HUES6 (cell line): ENCODE measurements around the gene GRM4.

Experiments used
- H3K27ac ChIP-seq: 2 replicates; pipeline ENCODE4 v1.7.0; 2013; ENCODE audit warnings: low read depth, mild to moderate bottlenecking, low read length, inconsistent platforms
- H3K27me3 ChIP-seq: 2 replicates; pipeline ENCODE4 v1.6.1; 2013; ENCODE audit warnings: low read length; ENCODE audit not compliant: control insufficient read depth, insufficient read depth
- H3K36me3 ChIP-seq: 2 replicates; pipeline ENCODE4 v1.6.1; 2013; ENCODE audit warnings: low read length; ENCODE audit not compliant: control insufficient read depth, insufficient read depth
- H3K4me1 ChIP-seq: 2 replicates; pipeline ENCODE4 v1.6.1; 2013; ENCODE audit warnings: low read length; ENCODE audit not compliant: control insufficient read depth, insufficient read depth
- H3K4me3 ChIP-seq: 2 replicates; pipeline ENCODE4 v1.5.1; 2013; ENCODE audit warnings: low read depth, low read length
- H3K9ac ChIP-seq: one replicate; pipeline ENCODE4 v1.6.1; 2013; ENCODE audit warnings: mild to moderate bottlenecking, low read length
- H3K9me3 ChIP-seq: 2 replicates; pipeline ENCODE4 v1.6.1; 2013; ENCODE audit warnings: low read depth, low read length; ENCODE audit not compliant: control insufficient read depth, insufficient read depth

GRM4 gene

DNA sequence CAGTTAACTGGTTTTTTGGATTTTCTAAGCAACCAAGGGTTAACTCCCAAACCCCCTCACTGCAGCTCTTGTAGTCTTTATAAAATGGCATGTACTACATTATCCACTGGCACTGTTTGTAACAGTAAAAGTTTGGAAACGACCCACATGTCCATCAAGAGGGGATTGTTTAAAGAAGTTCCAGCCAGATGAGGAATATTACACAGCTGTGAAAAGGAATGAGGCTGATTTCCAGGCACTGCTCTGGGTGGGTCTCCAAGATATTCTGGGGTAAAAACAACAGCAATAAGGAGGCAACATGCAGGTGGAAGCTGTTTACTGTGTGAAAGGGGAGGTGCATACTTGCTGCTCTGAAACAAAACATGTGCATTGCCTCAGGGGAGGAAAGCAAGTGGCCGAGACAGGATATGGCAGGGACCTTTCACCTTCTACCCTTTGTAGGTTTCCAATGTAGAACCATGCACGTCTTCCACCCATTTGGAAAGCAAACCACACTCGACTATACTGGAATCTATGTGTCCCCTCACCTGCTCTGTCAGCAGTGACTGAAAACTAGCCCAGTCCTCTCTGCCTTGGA lies 51.9 kb downstream of the GRM4 start:
- peaks cover 13% of the 10 kb centered on the region; the same call in 1 of the 2 replicates for H3K4me1 ChIP-seq
- H3K27ac ChIP-seq, result no peak overlapping the region
- H3K36me3 ChIP-seq, result no peaks in the 10 kb centered on the region
- H3K4me3 ChIP-seq, result no peak overlapping the region
- H3K9me3 ChIP-seq, result no peaks in the 10 kb centered on the region
- H3K27me3 ChIP-seq, result no peaks in the 10 kb centered on the region
- no peak overlapping the region for H3K9ac ChIP-seq

DNA sequence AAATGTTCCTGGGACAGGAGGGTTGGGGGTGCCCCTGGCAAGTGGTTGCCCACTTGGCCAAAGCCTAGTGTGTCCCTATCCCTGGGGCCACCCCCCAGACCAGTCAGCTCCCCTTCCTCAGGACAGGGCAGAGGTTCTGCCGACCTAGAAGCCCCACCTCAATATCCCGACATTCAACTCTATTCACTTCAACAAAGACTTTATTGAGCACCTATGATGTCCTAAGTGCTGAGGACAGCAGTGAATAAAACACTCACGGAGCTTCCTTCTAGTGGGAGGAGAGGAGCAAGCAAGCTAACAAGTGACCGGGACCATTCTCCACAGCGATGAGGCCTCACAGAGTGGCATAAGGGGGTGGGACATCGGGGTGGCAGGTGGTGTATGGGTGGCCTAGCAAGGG lies 52.7 kb downstream of the GRM4 start:
- H3K4me3 ChIP-seq, result no peak overlapping the region
- peaks cover 9% of the 10 kb centered on the region; the same call in 1 of the 2 replicates for H3K4me1 ChIP-seq
- H3K9ac ChIP-seq, result no peak overlapping the region
- no peak overlapping the region for H3K27ac ChIP-seq
- no peaks in the 10 kb centered on the region for H3K36me3 ChIP-seq
- H3K9me3 ChIP-seq, result no peaks in the 10 kb centered on the region
- H3K27me3 ChIP-seq, result no peaks in the 10 kb centered on the region

GRCh38 chr6:34092631-34093030 lies 53.3 kb downstream of the GRM4 start:
- H3K9me3 ChIP-seq, result no peaks in the 10 kb centered on the region

GRCh38 chr6:34090935-34091334 lies 55.0 kb downstream of the GRM4 start:
- peaks cover 2% of the 10 kb centered on the region; the same call in 1 of the 2 replicates for H3K4me1 ChIP-seq
- H3K9ac ChIP-seq, result no peak overlapping the region
- H3K27me3 ChIP-seq, result no peaks in the 10 kb centered on the region
- H3K4me3 ChIP-seq, result no peak overlapping the region
- H3K36me3 ChIP-seq, result 0 out of 2 replicates have a peak, but pooled peaks cover 4% of the 10 kb centered on the region
- no peaks in the 10 kb centered on the region for H3K9me3 ChIP-seq
- H3K27ac ChIP-seq, result no peak overlapping the region

More at GRCh38 chr6:34092631-34093030, 53.3 kb downstream of the GRM4 start:
- Histone ChIP-seq H3K27ac (no peak overlapping the region), H3K9ac (no peak overlapping the region), H3K4me1 (peaks cover 8% of the 10 kb centered on the region; the same call in 1 of the 2 replicates), H3K36me3 (no peaks in the 10 kb centered on the region), H3K4me3 (no peak overlapping the region), H3K27me3 (no peaks in the 10 kb centered on the region)

DNA sequence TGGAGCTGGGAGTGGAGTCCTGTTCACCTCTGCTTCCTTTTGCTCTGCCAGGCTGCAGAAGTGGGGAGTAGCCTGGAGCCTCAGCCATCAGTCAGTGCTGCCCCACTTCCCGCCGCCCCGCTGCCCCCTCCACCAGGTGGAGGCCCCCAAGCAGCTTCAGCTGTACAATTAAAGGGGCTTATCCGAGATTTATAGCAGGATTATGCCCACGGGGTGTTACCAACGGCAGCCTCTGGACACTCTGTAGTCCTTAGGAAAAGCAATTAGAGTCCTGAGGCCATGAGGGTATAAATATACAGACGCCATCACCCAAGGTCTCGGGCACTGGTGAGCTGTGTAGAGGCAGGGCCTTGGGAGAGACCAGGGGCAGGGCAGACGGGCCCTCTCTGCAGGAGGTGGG lies 55.4 kb downstream of the GRM4 start:
- no peaks in the 10 kb centered on the region for H3K27me3 ChIP-seq
- no peak overlapping the region for H3K9ac ChIP-seq
- no peaks in the 10 kb centered on the region for H3K9me3 ChIP-seq
- no peak overlapping the region for H3K27ac ChIP-seq
- H3K36me3 ChIP-seq, result 0 out of 2 replicates have a peak, but pooled peaks cover 4% of the 10 kb centered on the region
- no peak overlapping the region for H3K4me3 ChIP-seq
- H3K4me1 ChIP-seq, result no peaks in the 10 kb centered on the region; the same call in 1 of the 2 replicates

DNA sequence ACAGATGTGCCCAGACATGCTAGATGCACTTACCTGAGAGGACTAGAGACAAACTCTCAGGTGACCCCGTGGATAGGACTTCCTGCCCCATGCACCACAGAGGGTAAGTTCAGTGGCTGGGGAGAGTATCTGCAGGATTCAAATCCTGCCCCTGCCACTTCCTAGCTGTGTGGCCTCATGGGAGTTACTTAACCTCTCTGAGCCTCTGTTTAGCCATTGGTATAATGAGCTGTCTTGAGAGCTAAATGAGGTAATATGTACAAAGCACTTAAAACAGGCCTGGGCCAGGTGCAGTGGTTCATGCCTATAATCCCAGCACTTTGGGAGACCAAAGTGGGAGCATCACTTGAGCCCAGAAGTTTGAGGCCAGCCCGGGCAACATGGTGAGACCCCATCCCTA lies 59.3 kb downstream of the GRM4 start:
- 0 out of 2 replicates have a peak, but pooled peaks cover 4% of the 10 kb centered on the region for H3K36me3 ChIP-seq
- H3K9ac ChIP-seq, result no peak overlapping the region
- peaks cover 13% of the 10 kb centered on the region; the same call in 1 of the 2 replicates for H3K4me1 ChIP-seq
- no peaks in the 10 kb centered on the region for H3K9me3 ChIP-seq
- no peak overlapping the region for H3K4me3 ChIP-seq
- no peaks in the 10 kb centered on the region for H3K27me3 ChIP-seq
- H3K27ac ChIP-seq, result no peak overlapping the region

DNA sequence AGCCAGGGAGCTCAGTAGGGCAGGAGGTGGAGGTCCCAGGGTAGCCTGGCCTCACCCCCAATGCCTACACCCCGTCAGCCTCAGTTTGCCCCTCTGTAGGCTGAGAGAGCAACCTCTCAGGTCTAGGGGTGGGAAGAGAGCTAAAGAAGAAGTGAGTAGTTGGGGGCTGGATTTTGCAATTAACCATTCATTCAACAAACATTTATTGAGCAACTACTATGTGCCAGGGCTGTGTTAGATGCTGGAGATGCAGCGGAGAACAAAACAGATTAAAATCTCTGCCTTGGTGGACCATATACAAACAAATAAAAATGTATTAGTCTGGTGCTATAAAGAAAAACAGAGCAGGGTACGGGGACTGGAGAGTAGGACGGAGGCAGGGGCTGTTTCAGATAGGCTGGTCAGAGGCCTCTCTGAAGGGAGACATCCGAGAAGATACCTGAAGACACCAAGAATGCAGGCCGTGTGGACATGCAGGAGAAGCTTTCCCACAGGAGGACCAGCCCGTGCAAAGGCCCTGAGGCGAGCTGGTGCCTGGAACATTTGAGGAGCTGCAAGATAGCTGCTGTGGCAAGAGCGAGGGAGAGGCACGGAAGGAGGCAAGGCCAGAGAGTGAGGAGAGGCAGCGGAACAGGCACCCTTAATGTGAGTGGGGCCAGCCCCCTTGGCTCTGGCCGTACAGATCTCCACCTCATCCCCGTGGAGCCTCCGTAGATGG lies 60.3 kb downstream of the GRM4 start:
- Histone ChIP-seq H3K4me1 (peaks cover 13% of the 10 kb centered on the region; the same call in 1 of the 2 replicates), H3K27me3 (no peaks in the 10 kb centered on the region), H3K4me3 (no peak overlapping the region), H3K9me3 (no peaks in the 10 kb centered on the region), H3K27ac (no peak overlapping the region), H3K36me3 (0 out of 2 replicates have a peak, but pooled peaks cover 4% of the 10 kb centered on the region), H3K9ac (no peak overlapping the region)

DNA sequence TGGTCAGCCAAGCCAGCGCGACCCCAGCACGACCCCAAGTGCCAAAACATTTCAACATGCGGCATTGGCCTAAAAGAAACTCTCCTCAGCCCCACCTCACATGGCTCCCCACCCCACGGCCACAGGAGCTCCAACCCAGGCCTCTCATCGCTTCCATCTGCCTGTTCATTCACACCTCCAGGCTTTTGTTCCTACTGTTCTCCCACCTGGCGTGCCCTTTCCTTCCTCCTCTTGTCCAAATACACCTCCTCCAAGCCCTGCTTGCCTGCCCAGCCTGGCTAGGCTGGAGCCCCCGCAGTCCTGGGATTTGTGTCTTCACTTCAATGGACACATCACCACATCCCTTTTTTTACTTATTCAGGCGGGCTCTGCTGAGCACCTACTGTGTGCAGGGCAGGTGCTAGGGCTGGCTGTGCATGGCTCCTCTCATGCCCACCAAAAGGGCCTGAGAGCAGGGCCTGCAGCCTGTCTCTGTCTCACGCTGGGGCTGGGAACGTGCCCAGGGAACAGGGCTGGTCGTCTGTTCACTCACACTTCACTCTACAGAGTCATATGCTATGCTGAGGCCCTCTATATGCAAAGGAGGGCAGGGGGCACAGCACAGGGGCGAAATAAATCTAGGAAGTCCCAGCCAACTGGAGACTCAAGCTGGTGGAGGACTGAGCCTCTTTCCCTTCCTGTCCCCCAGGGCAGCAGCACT lies 61.1 kb downstream of the GRM4 start:
- Histone ChIP-seq H3K27ac (no peak overlapping the region), H3K9ac (no peak overlapping the region)

DNA sequence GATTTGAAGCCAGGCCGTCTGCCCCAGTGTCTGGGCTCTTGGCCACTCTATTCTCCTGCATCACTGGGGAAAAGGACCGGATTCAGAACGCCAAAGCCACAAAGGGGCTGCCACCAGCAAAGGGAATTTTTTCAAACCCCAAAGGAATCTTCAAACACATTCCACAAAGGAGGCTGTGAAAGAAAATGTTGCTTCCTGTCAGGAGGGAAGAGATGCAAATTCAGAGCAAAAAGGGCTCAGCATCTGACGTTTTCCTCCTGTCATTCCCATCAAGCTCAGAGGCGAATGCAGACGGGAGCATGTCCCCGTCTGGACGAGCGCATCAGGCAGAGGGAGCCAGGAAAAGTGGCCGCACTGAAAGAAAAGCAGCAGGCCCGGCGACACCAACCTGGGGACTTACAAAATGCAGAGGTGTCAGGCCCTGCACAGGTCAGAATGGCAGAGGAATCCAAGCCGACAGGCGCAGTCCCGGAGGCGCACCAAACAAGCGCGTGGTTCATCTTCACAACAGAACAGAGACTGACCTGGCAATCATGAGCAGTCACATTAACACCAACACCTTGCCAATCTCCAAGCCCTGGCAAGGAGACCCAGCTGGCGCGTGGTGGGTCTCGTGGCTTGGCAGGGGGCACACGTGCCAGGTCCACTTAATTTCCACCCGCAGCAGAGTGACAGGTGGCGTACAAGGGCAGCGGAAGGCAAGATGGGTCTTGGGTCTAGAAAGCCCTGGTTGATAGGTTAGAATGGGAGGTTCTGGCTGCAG lies 62.8 kb downstream of the GRM4 start:
- Histone ChIP-seq H3K27me3 (no peaks in the 10 kb centered on the region), H3K27ac (no peak overlapping the region), H3K4me1 (peaks cover 21% of the 10 kb centered on the region; the same call in 1 of the 2 replicates), H3K4me3 (no peak overlapping the region), H3K36me3 (0 out of 2 replicates have a peak, but pooled peaks cover 4% of the 10 kb centered on the region), H3K9me3 (no peaks in the 10 kb centered on the region), H3K9ac (no peak overlapping the region)

More for the DNA sequence above, 61.1 kb downstream of the GRM4 start:
- Histone ChIP-seq H3K36me3 (0 out of 2 replicates have a peak, but pooled peaks cover 4% of the 10 kb centered on the region), H3K27me3 (no peaks in the 10 kb centered on the region), H3K4me3 (no peak overlapping the region), H3K9me3 (no peaks in the 10 kb centered on the region), H3K4me1 (peaks cover 13% of the 10 kb centered on the region; the same call in 1 of the 2 replicates)

DNA sequence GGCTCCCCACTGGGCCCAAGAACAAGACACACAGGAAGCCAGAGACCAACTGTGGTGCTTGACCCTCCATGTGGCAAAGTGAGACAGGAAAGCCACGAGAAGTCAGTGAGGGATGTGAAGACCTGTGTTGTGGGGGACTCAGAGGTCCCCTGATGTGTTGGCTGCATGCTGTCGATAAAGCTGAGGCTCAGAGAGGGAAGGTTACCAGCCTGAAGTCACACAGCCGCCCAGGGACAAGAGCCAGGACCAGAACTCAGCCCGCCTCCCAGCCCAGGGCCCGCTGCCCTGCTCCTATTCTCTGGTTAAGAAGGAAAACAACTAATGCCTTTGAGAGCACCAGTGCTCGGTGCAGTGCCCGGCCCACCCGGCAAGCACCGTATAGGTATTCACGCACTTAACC lies 63.5 kb downstream of the GRM4 start:
- H3K27me3 ChIP-seq, result no peaks in the 10 kb centered on the region
- H3K4me3 ChIP-seq, result no peak overlapping the region
- no peak overlapping the region for H3K9ac ChIP-seq
- 0 out of 2 replicates have a peak, but pooled peaks cover 4% of the 10 kb centered on the region for H3K36me3 ChIP-seq
- no peak overlapping the region for H3K27ac ChIP-seq
- no peaks in the 10 kb centered on the region for H3K9me3 ChIP-seq
- peaks cover 21% of the 10 kb centered on the region; the same call in 1 of the 2 replicates for H3K4me1 ChIP-seq
